Measurements from ENCODE around the gene TTC32. TPM values are rescaled to one million over a fixed set of nuclear protein-coding genes. Genes with fewer than 3 reads are reported as not detected.

Gene TTC32
- total and polyA plus RNA-seq, 2 donors (not counting 3 experiments of a cell fraction or from before 2014, with no cell fraction given), result 8.8 to 9.4 TPM

DNA sequence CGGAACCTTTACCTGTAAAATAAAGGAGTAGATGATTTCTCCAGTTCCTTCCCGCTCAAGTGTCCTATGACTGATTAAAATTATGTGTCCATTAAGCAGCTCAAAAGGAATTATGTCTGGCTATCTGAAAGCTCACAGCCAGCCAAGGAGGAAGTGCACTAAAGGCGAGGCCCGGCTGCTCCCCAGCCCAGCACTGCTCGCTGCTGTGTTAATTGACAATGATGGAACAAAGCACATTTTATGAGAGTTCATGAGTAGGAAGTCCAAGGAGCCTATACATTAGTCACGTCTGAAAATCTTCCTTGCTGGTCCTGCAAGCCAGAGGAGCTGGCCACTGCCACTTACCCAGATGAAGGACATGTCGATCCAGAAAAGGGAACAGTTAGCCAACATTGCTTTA lies 14.3 kb downstream of the TTC32 start:
- no TSS peak for BruUV-seq (replicated peaks)
- Histone ChIP-seq H3K9me1 (replicated peaks; ENCODE audit: control insufficient read depth, extremely low read depth, insufficient read depth, low read length) (no peaks in the 10 kb centered on the region), H3K36me3 (ENCODE audit: control insufficient read depth in 2 of 2, extremely low read depth in 1 of 2, insufficient read depth in 2 of 2, low read length in 2 of 2) (no peaks in the 10 kb centered on the region), H3K9ac (replicated peaks; ENCODE audit: extremely low read depth, insufficient read depth, low read length) (no peak overlapping the region), H2AFZ (ENCODE audit: low read depth, low read length) (no peak overlapping the region), H3K27me3 (ENCODE audit: control insufficient read depth in 2 of 2, insufficient read depth in 2 of 2, low read length in 2 of 2) (no peaks in the 10 kb centered on the region), H3K9me3 (replicated peaks; ENCODE audit: control insufficient read depth, insufficient read depth, low read length) (no peaks in the 10 kb centered on the region), H3K4me1 (ENCODE audit: control insufficient read depth, extremely low read depth, insufficient read depth, low read length) (peaks cover 3% of the 10 kb centered on the region), H3K4me2 (ENCODE audit: insufficient read depth, low read length) (no peak overlapping the region), H3K27ac (ENCODE audit: insufficient read depth, low read depth, low read length) (no peak overlapping the region), H4K20me1 (replicated peaks; ENCODE audit: control insufficient read depth, extremely low read depth, insufficient read depth, low read length) (no peaks in the 10 kb centered on the region), H3K4me3 (replicated peaks in 1 of 3; ENCODE audit: insufficient read depth in 1 of 3, low read depth in 1 of 3, low read length in 3 of 3) (no peak overlapping the region), H3K79me2 (ENCODE audit: control insufficient read depth, insufficient read depth, low read length) (no peaks in the 10 kb centered on the region)
- DNase-seq (ENCODE audit: low read depth, low spot score) (no peak), FAIRE-seq (no peak)
- ChIA-PET POLR2A (no interaction called here), CTCF (no interaction called here)
- intact Hi-C loops (cut with micrococcal nuclease), result no loop called here
- dilution Hi-C loops (cut with MboI; ENCODE audit: extremely low pct_ligation_motif_present, low sequenced_read_pairs), result no loop called here
- TF ChIP-seq EZH2 (IDR thresholded peaks at IDR 0.05; ENCODE audit: borderline replicate concordance, low read depth, low read length, severe bottlenecking) (no peak), POLR2A (IDR thresholded peaks at IDR 0.05; ENCODE audit: low read depth, low read length) (no peak), CTCF (IDR thresholded peaks at IDR 0.05; ENCODE audit: extremely low read depth in 1 of 2, insufficient read depth in 1 of 2, low read depth in 1 of 2, low read length in 2 of 2) (no peak), JUN (IDR thresholded peaks at IDR 0.05; ENCODE audit: borderline replicate concordance, insufficient read depth, insufficient read length, low read depth) (no peak)

GRCh38 chr2:19886261-19886660 lies 15.5 kb downstream of the TTC32 start:
- dilution Hi-C loops (cut with MboI; ENCODE audit: extremely low pct_ligation_motif_present, low sequenced_read_pairs), result no loop called here
- ChIA-PET POLR2A (no interaction called here), CTCF (no interaction called here)
- Histone ChIP-seq H2AFZ (ENCODE audit: low read depth, low read length) (no peak overlapping the region), H3K4me3 (replicated peaks in 1 of 3; ENCODE audit: insufficient read depth in 1 of 3, low read depth in 1 of 3, low read length in 3 of 3) (no peak overlapping the region), H3K4me1 (ENCODE audit: control insufficient read depth, extremely low read depth, insufficient read depth, low read length) (no peaks in the 10 kb centered on the region), H3K9me1 (replicated peaks; ENCODE audit: control insufficient read depth, extremely low read depth, insufficient read depth, low read length) (no peaks in the 10 kb centered on the region), H3K9ac (replicated peaks; ENCODE audit: extremely low read depth, insufficient read depth, low read length) (no peak overlapping the region), H3K79me2 (ENCODE audit: control insufficient read depth, insufficient read depth, low read length) (no peaks in the 10 kb centered on the region), H4K20me1 (replicated peaks; ENCODE audit: control insufficient read depth, extremely low read depth, insufficient read depth, low read length) (no peaks in the 10 kb centered on the region), H3K36me3 (ENCODE audit: control insufficient read depth in 2 of 2, extremely low read depth in 1 of 2, insufficient read depth in 2 of 2, low read length in 2 of 2) (no peaks in the 10 kb centered on the region), H3K4me2 (ENCODE audit: insufficient read depth, low read length) (no peak overlapping the region), H3K27me3 (ENCODE audit: control insufficient read depth in 2 of 2, insufficient read depth in 2 of 2, low read length in 2 of 2) (no peaks in the 10 kb centered on the region), H3K9me3 (replicated peaks; ENCODE audit: control insufficient read depth, insufficient read depth, low read length) (no peaks in the 10 kb centered on the region), H3K27ac (ENCODE audit: insufficient read depth, low read depth, low read length) (no peak overlapping the region)
- FAIRE-seq (no peak), DNase-seq (ENCODE audit: low read depth, low spot score) (no peak)
- intact Hi-C loops (cut with micrococcal nuclease), result no loop called here
- TF ChIP-seq EZH2 (IDR thresholded peaks at IDR 0.05; ENCODE audit: borderline replicate concordance, low read depth, low read length, severe bottlenecking) (no peak), MYC (IDR thresholded peaks at IDR 0.05; ENCODE audit: low read depth, low read length) (no peak), POLR2AphosphoS5 (IDR thresholded peaks at IDR 0.05; ENCODE audit: insufficient read depth, low read depth, low read length) (no peak), CTCF (IDR thresholded peaks at IDR 0.05; ENCODE audit: extremely low read depth in 1 of 2, insufficient read depth in 1 of 2, low read depth in 1 of 2, low read length in 2 of 2) (no peak), JUN (IDR thresholded peaks at IDR 0.05; ENCODE audit: borderline replicate concordance, insufficient read depth, insufficient read length, low read depth) (no peak)
- no TSS peak for BruUV-seq (replicated peaks)

Data from endothelial cell of umbilical vein (primary cell).